GM21526 (cell line): ENCODE results near the gene PFAS.
"Not testable (repeated sequence)": the region's sequence is repeated elsewhere in the genome, so short reads cannot be mapped to it uniquely, and the experiment has no call there.

Source experiments
- ATAC-seq: cut with Tn5 transposase; IDR thresholded peaks from one replicate; pipeline ENCODE4 v1.9.1; 2021; ENCODE audit warnings: moderate library complexity; ENCODE audit not compliant: unreplicated experiment, low FRiP score

Gene PFAS

DNA sequence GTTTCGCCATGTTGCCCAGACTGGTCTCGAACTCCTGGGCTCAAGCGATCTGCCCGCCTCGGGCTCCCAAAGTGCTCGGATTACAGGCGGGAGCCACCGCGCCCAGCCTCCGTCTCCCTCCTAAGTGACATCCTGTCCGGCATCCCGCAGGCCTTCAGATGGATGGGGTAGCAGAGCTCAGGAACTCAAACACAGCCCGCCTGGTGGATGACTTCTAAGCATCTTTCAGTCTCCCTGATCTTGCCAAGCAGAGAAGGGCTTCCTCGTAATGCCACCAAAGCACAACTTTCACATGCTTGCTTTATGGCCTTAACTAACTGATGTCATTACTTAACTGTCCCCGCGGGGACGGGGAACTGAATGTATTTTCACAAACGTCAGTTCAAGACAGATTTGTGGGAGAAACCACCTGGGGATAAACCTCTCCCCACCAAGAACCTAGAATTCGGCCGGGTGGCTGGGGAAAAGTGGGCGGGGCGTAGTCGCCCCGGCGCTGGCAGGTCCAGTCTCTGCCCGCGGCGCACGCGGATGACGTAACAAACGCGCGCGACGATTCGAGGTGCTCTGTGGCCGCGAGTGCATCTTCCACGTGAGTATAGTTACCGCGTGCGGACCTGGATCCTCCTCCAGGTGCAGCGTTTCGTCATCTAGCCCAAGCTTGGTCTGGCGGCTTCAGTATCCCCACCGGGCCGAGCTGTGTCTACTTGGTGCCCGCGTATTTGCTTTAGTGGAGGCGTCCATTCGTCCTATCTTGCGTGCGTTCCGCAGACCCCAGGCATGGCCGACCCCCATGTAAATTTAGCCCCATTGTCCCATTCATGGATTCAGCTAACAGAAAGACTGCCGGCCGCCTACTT lies at the start of gene PFAS:
Gene PFAS, plus strand, starts transcription at position 539 of the 857 bp plus-strand sequence. CDS start 4,649 bp downstream, outside the sequence.
- peak; percentile 46 for ATAC-seq

DNA sequence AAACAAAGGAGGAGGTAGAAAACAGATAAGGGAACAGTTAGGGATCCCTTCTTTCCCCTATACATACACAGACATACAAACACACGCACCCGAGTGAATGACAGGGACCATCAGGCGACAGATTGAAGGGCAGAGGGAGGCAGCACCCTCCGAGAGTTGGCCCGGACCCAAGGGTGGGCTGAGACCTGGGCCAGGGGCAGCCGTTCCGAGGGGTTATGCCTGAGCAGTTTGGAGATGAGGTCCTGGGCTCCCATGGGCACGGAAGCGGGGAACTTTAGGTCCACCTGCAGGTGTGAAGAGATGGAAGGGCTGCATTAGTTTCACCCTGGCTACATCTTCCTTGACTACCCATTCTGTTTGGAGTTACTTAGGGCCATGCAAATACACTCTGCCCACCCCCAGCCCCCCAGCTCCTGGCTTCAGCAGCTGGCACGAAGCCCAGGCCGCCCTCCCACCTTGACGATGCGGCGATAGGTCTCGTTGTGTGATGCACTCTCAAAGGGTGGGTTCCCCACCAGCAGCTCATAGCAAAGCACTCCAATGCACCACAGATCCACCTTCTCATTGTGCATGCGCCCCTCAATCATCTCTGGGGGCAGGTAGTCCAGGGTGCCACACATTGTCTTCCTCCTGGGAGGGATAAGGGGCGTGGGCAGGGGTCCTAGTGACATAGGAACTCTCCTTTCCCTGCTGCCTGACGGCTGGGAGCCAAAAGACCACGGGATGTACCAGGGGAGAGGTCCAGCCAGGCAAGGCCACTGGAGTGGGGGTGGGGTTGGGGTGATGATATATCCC lies 44.1 kb upstream of the PFAS start:
- no peak for ATAC-seq

DNA sequence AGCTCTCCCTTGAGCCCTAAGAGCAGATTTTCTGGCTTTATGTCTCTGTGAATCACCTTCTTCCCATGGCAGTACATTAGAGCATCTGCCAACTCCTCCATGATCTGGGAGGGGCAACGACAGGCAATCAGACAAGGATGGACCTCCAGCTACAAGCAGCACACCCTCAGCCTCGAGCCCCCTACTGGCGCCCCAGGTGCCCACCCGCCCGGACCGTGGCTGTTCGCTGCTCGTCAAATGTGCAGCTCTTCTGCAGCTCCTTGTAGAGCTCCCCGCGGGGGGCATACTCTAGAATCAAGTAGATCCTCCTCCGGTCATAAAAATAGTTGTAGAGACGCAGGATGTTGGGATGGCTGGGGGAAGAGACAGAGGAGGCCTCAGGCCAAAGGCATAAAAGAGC lies 42.6 kb upstream of the PFAS start:
- ATAC-seq = no peak

DNA sequence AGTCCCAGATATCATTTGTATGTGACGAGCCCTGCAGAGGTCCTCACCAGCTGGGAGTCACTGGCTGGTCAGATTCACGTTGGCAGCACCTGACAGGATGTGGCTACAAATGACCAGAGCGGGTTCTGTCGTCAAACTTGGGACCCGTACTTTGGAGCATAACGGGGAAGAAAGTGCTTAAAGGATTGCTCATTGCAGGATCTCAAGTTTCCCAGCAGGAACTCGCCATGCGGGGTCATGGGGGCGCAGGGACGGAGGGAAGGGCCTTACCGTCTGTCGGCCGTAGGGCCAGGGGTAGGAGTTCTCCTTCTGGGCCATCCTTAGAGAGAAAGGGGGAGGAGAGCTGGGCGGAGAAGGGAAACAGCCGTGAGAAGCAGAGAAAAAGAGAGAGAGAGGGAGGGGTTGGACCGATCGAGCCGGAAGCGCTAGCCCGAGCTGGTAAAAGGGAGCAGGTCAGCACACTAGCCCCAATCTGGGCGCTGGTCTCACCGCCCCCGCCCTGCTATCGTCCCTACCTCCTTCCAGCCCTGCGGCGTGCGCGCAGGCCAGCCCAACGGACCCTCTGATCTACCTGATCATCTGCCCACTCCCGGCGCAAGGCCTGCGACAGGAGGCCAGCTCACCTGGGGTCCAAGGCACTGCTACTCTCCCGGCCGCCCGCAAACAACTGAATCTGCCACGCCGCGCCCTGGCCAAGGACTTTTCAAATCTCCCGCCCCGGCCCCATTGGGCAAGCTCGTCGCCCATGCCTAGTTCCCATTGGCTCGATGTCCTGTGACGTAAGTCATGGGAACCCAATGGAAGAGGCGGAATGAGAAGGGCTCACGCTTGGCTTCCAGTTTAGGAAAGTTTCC lies 39.0 kb upstream of the PFAS start, which contains the start of gene AURKB:
Gene AURKB, minus strand, starts transcription at position 669 of the 854 bp plus-strand sequence. Its CDS starts 351 bp downstream, at position 318.
- peak; percentile 67 for ATAC-seq

- ATAC-seq = peak; percentile 14
Observed at GRCh38 chr17:8210761-8211458, 38.2 kb upstream of the PFAS start.

GRCh38 chr17:8212312-8213180 lies 36.5 kb upstream of the PFAS start:
- no peak for ATAC-seq

DNA sequence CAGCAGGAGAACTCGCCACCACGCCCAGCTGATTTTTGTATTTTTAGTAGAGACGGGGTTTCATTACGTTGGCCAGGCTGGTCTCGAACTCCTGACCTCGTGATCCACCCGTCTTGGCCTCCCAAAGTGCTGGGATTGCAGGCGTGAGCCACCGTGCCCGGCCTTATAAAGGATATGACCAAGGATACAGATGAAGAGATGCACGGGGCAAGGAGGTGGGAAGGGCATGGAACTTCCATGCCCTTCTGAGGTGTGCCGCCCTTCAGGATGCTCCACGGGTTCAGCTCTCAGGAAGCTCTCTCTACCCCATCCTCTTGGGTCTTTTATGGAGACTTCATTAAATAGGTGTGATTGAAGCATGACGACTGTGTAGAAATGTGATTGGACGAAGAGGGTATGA lies 35.1 kb upstream of the PFAS start:
- ATAC-seq = not testable (repeated sequence)

DNA sequence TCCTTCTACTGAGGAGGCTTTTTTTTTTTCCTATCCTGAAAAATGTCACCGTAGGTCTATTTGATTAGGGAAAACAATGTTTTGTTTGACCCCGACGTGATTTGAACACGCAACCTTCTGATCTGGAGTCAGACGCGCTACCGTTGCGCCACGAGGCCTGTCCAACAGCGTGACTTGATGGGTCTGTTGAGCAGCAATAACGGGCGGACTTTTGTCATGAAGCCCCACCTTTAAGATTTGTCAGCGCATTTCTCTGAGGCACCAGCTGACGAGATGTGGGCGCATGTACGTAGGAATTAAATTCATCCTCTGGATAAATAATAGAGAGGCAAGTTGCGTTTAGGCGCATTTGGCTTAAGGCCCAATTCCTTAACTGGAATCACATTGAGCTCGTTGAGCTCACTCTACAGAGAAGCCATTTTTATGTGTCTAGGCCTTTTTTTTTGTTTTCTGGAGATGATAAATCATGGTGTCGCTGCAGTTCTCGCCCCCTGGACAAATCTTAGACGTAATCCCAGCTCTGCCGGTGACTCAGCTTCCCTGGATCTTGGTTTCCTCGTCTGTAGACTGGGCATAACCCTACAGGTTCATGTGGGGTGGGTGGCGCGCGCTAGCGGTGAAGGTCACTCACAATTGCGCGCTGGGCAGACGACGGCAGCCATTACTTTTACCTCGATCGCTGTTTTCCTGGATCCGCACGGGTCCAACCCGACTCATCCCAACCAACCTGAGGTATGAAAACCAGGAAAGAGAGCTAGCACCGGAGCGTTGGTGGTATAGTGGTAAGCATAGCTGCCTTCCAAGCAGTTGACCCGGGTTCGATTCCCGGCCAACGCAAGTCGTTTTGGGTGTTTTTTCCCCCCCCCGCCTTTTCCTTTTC lies 28.1 kb upstream of the PFAS start:
- no peak for ATAC-seq

DNA sequence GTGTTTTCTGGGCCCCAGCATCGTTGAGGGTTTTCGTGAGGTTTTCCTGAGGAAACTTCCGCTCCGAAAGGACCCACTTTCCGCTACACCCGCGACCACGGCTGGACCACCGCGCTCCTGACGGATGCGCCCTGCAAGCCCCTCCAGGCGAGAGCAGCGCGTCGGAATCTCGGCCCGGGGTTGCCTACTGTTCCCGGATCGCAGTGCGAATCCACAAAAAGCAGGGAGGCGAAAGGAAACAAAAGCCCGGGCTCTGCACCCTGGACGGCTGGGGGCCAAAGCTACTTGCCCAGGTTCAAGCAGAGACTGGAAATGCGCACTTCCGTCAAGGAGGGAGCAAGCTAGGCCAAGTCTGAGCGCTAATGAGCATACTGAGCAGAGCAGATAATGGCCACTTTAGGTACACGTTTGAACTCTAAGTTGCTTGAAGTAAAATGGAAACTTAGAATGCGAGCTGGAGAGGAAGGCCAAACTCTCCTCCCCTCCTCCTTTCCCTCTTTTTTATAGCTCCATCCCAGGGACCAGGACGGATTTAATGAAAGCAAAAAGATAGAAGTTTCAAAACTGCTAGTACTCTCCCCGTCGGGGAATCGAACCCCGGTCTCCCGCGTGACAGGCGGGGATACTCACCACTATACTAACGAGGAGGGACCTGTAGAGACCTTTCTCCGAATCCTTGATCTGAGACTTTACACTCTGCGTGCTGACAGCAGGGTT lies 27.3 kb upstream of the PFAS start:
- ATAC-seq = peak; percentile 32

- ATAC-seq = peak; percentile 19
Observed at GRCh38 chr17:8222380-8222629, 26.8 kb upstream of the PFAS start.

- peak; percentile 27 for ATAC-seq
Observed at GRCh38 chr17:8222630-8223355, 26.3 kb upstream of the PFAS start.

DNA sequence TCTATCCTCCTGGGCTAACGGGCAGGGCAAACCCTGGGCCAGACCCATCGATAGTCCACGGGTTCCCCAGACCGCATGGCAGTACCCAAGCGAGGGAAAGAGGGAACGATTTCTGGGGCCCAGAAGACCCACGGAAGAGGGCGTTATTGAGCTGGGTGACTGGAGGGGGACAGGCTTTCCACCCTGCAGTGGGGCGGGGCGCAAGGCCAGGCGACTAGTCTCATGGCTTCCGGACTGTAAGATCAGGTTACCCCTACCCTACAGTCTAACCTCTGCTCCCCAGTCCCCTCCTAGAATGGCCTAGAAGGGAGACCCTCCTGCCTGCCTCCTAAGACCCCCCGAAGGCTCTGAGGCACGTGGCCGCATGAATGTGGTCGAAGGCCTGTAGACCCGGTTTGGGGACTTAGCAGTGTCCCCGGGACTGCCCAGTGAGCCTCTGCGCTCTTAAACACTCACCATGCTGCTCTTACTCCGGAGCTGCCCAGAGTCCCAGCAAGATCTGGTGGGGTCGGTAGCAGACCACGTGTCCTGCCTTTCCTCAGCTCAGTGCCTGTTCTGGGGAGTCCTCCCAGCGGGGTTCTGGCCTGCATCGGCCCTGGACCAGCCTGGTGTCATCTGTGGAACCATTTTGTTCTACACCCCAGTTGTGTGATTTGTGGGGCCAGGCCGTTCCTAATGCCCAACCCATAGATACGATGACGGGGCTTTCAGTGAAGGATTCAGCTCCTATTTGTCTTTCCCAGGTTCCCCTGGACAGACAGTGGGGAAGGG lies 25.5 kb upstream of the PFAS start:
- no peak for ATAC-seq

DNA sequence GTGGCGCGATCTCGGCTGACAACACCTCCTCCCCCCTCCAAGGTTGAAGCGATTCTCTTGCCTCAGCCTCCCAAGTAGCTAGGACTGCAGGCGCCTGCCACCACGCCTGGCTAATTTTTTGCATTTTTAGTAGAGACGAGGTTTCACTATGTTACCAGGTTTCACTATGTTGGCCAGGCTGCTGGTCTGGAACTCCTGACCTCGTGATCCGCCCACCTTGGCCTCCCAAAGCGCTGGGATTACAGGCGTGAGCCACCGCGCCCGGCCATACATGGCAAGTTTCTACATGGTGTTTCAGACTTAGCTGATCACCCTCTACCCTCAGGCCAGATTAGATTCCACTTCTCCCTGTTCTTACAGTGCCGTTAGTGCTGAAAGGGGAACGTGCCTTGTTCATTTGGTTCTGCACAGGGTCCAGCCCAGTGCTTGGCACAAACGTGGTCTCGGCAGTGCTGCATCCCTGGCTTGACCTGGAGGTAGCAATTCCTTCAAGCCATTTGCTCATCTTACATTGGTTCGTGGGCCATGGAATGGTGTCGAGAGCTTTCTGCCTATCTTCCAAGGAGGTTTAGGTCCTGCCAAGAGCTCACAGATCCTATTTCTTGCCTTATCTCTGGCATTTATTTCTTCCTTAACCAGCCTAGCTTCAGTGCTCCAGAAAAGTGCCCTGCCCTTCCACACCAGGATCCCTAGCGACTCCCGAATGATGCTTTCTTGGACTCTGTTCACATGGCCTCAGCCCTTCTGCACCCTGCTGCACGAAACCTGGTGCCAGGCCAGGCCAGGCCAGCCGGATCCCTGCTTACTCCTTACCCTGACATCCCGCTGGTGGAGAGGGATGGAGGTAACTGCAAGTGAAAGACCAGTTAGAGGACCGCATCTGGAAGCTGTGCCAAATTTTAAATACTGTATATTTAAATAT lies 23.9 kb upstream of the PFAS start:
- no peak for ATAC-seq

DNA sequence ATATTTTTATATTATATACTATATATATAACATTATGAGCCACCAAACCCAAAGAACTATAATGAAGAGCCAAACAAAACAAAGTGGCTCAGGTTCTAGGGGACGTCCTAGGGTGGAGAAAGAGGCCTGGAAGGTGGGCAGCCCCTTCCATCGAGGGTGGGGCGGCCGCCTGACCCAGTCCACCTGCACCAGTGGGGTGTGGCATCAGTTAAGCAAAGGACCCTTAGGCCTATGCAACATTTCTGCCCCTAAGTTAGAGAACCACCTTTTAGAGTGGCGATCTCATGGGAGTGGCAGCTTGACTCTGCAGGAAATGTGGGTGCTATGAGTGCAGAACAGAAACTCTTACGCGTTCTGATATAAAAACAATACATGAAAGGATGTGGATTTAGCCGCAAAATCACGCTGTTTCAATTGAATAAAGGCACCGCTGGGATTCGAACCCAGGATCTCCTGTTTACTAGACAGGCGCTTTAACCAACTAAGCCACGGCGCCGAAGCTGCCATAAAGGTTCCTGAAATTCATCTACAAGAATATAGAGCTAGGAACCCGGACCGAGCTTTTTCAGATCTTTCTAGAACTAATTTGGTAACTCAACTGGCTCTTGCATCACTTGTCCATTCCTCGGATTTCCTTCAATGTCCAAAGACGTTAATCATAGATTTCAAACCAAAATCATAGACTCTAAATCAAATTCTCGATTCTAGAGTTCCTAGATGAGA lies 23.1 kb upstream of the PFAS start:
- ATAC-seq = no peak
